ENCODE results near the gene NPAS4.

- TF ChIP-seq CTCF (IDR thresholded peaks at IDR 0.05) = no peak
- TF ChIP-seq POLR2AphosphoS5 (IDR thresholded peaks at IDR 0.05) = no peak
- no peak for TF ChIP-seq POLR2A (IDR thresholded peaks at IDR 0.05)
- no peak for TF ChIP-seq EP300 (IDR thresholded peaks at IDR 0.05)
Observed at GRCh38 chr11:66457826-66458225, 37.0 kb downstream of the NPAS4 start.

All from gastroesophageal sphincter (tissue), 3 donors.